ENCODE data around the gene GALNT17. TPM values are rescaled to one million over a fixed set of nuclear protein-coding genes. Genes with fewer than 3 reads are reported as not detected.

Gene GALNT17
- total RNA-seq, 1 experiment from 2014 or later, result not detected

DNA sequence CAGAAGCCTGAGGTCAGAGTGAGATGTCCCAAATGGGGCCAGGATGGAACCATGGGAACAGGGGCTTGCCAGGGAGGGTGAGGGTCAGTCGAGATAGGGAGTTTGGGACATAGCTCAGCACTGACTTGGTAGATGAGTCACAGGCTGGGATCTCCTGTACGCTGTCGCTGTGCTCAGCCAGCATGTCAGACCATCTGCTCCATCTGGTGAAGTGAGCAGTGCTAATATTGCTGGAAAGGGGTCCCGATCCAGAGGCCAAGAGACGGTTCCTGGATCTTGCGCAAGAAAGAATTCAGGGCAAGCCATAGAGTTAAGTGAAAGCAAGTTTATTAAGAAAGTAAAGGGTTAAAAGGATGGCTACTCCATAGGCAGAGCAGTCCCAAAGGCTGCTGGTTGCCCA lies 505.6 kb downstream of the GALNT17 start:
- no peak for ATAC-seq
- H3K27ac ChIP-seq (ENCODE audit: low read length), result no peak overlapping the region
- H3K9me3 ChIP-seq (ENCODE audit: control insufficient read depth, insufficient read depth, low read depth, low read length), result no peaks in the 10 kb centered on the region
- ChIA-PET CTCF (no interaction called here), POLR2A (no interaction called here)
- no peaks in the 10 kb centered on the region for H3K36me3 ChIP-seq (ENCODE audit: control insufficient read depth, insufficient read depth, low read length)
- no TSS peak for BruUV-seq (replicated peaks)
- no peak for DNase-seq (ENCODE audit: low read depth, low spot score)
- no peaks in the 10 kb centered on the region for H3K27me3 ChIP-seq (ENCODE audit: control insufficient read depth, insufficient read depth, low read length)
- in situ Hi-C loops (cut with HindIII; ENCODE audit: low pct_unique_long_range_greater_than_20kb, low sequenced_read_pairs) (no loop called here), intact Hi-C loops (cut with micrococcal nuclease; ENCODE audit: unreplicated experiment) (no loop called here)
- TF ChIP-seq, protein P1, sequence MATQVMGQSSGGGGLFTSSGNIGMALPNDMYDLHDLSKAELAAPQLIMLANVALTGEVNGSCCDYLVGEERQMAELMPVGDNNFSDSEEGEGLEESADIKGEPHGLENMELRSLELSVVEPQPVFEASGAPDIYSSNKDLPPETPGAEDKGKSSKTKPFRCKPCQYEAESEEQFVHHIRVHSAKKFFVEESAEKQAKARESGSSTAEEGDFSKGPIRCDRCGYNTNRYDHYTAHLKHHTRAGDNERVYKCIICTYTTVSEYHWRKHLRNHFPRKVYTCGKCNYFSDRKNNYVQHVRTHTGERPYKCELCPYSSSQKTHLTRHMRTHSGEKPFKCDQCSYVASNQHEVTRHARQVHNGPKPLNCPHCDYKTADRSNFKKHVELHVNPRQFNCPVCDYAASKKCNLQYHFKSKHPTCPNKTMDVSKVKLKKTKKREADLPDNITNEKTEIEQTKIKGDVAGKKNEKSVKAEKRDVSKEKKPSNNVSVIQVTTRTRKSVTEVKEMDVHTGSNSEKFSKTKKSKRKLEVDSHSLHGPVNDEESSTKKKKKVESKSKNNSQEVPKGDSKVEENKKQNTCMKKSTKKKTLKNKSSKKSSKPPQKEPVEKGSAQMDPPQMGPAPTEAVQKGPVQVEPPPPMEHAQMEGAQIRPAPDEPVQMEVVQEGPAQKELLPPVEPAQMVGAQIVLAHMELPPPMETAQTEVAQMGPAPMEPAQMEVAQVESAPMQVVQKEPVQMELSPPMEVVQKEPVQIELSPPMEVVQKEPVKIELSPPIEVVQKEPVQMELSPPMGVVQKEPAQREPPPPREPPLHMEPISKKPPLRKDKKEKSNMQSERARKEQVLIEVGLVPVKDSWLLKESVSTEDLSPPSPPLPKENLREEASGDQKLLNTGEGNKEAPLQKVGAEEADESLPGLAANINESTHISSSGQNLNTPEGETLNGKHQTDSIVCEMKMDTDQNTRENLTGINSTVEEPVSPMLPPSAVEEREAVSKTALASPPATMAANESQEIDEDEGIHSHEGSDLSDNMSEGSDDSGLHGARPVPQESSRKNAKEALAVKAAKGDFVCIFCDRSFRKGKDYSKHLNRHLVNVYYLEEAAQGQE (IDR thresholded peaks at IDR 0.05; ENCODE audit: insufficient read depth in 1 of 2, low read depth in 2 of 2, low read length in 1 of 2), result no peak
- no peak for TF ChIP-seq TCF7L2 (IDR thresholded peaks at IDR 0.05; ENCODE audit: low read depth, low read length)
- TF ChIP-seq CTCF (IDR thresholded peaks at IDR 0.05), result no peak
- TF ChIP-seq SIN3A (IDR thresholded peaks at IDR 0.05; ENCODE audit: borderline replicate concordance, insufficient read depth, low read depth, low read length), result no peak
- no peak for TF ChIP-seq POLR2AphosphoS5 (IDR thresholded peaks at IDR 0.05; ENCODE audit: low read depth, low read length)
- peaks cover 10% of the 10 kb centered on the region for H3K4me1 ChIP-seq (ENCODE audit: control insufficient read depth, insufficient read depth, low read length)
- no peak overlapping the region for H3K4me3 ChIP-seq (ENCODE audit: low read depth in 2 of 2, low read length in 2 of 2)

- in situ Hi-C loops (cut with HindIII; ENCODE audit: low pct_unique_long_range_greater_than_20kb, low sequenced_read_pairs) (no loop called here), intact Hi-C loops (cut with micrococcal nuclease; ENCODE audit: unreplicated experiment) (no loop called here)
- no peak overlapping the region for H3K27ac ChIP-seq (ENCODE audit: low read length)
- no peak overlapping the region for H3K4me3 ChIP-seq (ENCODE audit: low read depth in 2 of 2, low read length in 2 of 2)
- H3K4me1 ChIP-seq (ENCODE audit: control insufficient read depth, insufficient read depth, low read length), result peaks cover 9% of the 10 kb centered on the region
- CTCF ChIA-PET, result no interaction called here
- ATAC-seq (no peak), DNase-seq (ENCODE audit: low read depth, low spot score) (no peak)
- H3K36me3 ChIP-seq (ENCODE audit: control insufficient read depth, insufficient read depth, low read length), result no peaks in the 10 kb centered on the region
- no peak for TF ChIP-seq TCF7L2 (IDR thresholded peaks at IDR 0.05; ENCODE audit: low read depth, low read length)
- TF ChIP-seq POLR2AphosphoS5 (IDR thresholded peaks at IDR 0.05; ENCODE audit: low read depth, low read length), result no peak
- TF ChIP-seq, protein P1 (IDR thresholded peaks at IDR 0.05; ENCODE audit: insufficient read depth in 1 of 2, low read depth in 2 of 2, low read length in 1 of 2), result no peak
- TF ChIP-seq CTCF (IDR thresholded peaks at IDR 0.05), result no peak
- no peaks in the 10 kb centered on the region for H3K9me3 ChIP-seq (ENCODE audit: control insufficient read depth, insufficient read depth, low read depth, low read length)
- H3K27me3 ChIP-seq (ENCODE audit: control insufficient read depth, insufficient read depth, low read length), result no peaks in the 10 kb centered on the region
- POLR2A ChIA-PET, result no interaction called here
- BruUV-seq (replicated peaks), result no TSS peak
Observed at GRCh38 chr7:71638108-71638507, 506.2 kb downstream of the GALNT17 start.
